PC-9 (cell line): Measurements from ENCODE around the gene FUBP1. TPM values are rescaled to one million over a fixed set of nuclear protein-coding genes. Genes with fewer than 3 reads are reported as not detected.

ENCODE experiments used
- BruUV-seq: library from RNA; stranded (reverse); fragments of 400-500 nt; replicated peaks from 2 replicates; lab custom pipeline; 2021; lab: Mats Ljungman, UMichigan
- CTCF ChIA-PET: fragments of 300-600 bp; sonication (Branson Sonifier 250); formaldehyde crosslinking; loops from one replicate; lab custom pipeline; 2022; ENCODE audit warnings: antibody characterized with exemption; lab: Charles Lee
- POLR2A ChIA-PET: fragments of 300-600 bp; sonication (Branson Sonifier 250); formaldehyde crosslinking; loops from one replicate; lab custom pipeline; 2022; ENCODE audit warnings: antibody characterized with exemption; ENCODE audit not compliant: unreplicated experiment; lab: Charles Lee
- DNase-seq, 2 experiments: peaks; one replicate each; pipeline versions ENCODE4 v3.0.0 to v3.0.0-alpha.2; 2015 to 2022; ENCODE audit warnings: mixed read lengths in 1 of 2
- H2AFZ ChIP-seq: fragments of 200-600 bp; sonication (generic); 2 replicates; pipeline ENCODE4 v1.8.1; 2017; ENCODE audit warnings: antibody characterized with exemption
- H3F3A ChIP-seq: fragments of 200-600 bp; sonication (generic); 2 replicates; pipeline ENCODE4 v1.8.1; 2017; ENCODE audit warnings: antibody characterized with exemption, mild to moderate bottlenecking, low read depth; ENCODE audit not compliant: insufficient read depth
- H3K27ac ChIP-seq: fragments of 200-600 bp; sonication (generic); 2 replicates; pipeline ENCODE4 v1.6.1; 2016; ENCODE audit warnings: mixed run types
- H3K27me3 ChIP-seq: fragments of 200-600 bp; sonication (generic); 2 replicates; pipeline ENCODE4 v1.6.1; 2016; ENCODE audit warnings: low read depth, mixed run types; ENCODE audit not compliant: insufficient read depth
- H3K36me3 ChIP-seq: fragments of 200-600 bp; sonication (generic); 2 replicates; pipeline ENCODE4 v1.6.1; 2016; ENCODE audit warnings: low read depth, mixed run types
- H3K4me1 ChIP-seq: fragments of 200-600 bp; sonication (generic); replicated peaks from 2 replicates; pipeline ENCODE4 v1.6.1; 2016; ENCODE audit warnings: mixed run types; ENCODE audit not compliant: insufficient read depth
- H3K4me2 ChIP-seq: fragments of 200-600 bp; sonication (generic); 2 replicates; pipeline ENCODE4 v1.6.1; 2017; ENCODE audit warnings: mixed run types
- H3K4me3 ChIP-seq: fragments of 200-600 bp; sonication (generic); 2 replicates; pipeline ENCODE4 v1.6.1; 2016; ENCODE audit warnings: mixed run types
- H3K79me2 ChIP-seq: fragments of 200-600 bp; sonication (generic); 2 replicates; pipeline ENCODE4 v1.6.1; 2017; ENCODE audit warnings: low read depth, mixed run types
- H3K9me2 ChIP-seq: fragments of 200-600 bp; sonication (generic); 2 replicates; pipeline ENCODE4 v1.8.1; 2017; ENCODE audit warnings: mild to moderate bottlenecking; ENCODE audit not compliant: insufficient read depth
- H3K9me3 ChIP-seq: fragments of 200-600 bp; sonication (generic); 2 replicates; pipeline ENCODE4 v1.8.1; 2016; ENCODE audit warnings: low read depth; ENCODE audit not compliant: insufficient read depth
- H4K20me1 ChIP-seq: fragments of 200-600 bp; sonication (generic); 2 replicates; pipeline ENCODE4 v1.8.1; 2017; ENCODE audit not compliant: insufficient read depth
- CTCF ChIP-seq: fragments of 200-600 bp; sonication (generic); conservative IDR thresholded peaks from 2 replicates; pipeline ENCODE4 v1.6.1; 2017; ENCODE audit warnings: mixed run types, antibody characterized with exemption, mild to moderate bottlenecking, moderate library complexity
- EZH2 ChIP-seq: fragments of 200-600 bp; sonication (generic); IDR thresholded peaks from 2 replicates; pipeline ENCODE4 v1.8.0; 2017; ENCODE audit warnings: antibody characterized with exemption, low read depth
- intact Hi-C: fragments of 100-400 bp; cut with micrococcal nuclease; formaldehyde crosslinking; loops from one replicate; pipeline ENCODE4 v1.10.0; 2022; ENCODE audit not compliant: unreplicated experiment
- total RNA-seq: library from RNA; stranded (reverse); gene quantifications from 2 replicates; pipeline ENCODE4 v1.2.3, GENCODE V29; 2021

Gene FUBP1
- total RNA-seq, 1 experiment from 2014 or later, result 152 TPM

GRCh38 chr1:77910116-77910515 is 68.8 kb downstream of the FUBP1 start:
- ChIA-PET POLR2A (no interaction called here), CTCF (no interaction called here)
- no peaks in the 10 kb centered on the region for H3K36me3 ChIP-seq
- H4K20me1 ChIP-seq, result no peaks in the 10 kb centered on the region
- TF ChIP-seq EZH2 (no peak), CTCF (no peak)
- H3K4me3 ChIP-seq, result no peak overlapping the region
- no peaks in the 10 kb centered on the region for H3F3A ChIP-seq
- no peaks in the 10 kb centered on the region for H3K4me1 ChIP-seq
- no peaks in the 10 kb centered on the region for H3K27me3 ChIP-seq
- no peaks in the 10 kb centered on the region for H3K79me2 ChIP-seq
- no peak overlapping the region for H2AFZ ChIP-seq
- intact Hi-C loops, result no loop called here
- BruUV-seq, result no TSS peak
- no peaks in the 10 kb centered on the region for H3K9me3 ChIP-seq
- H3K27ac ChIP-seq, result no peak overlapping the region
- H3K4me2 ChIP-seq, result no peak overlapping the region
- H3K9me2 ChIP-seq, result no peaks in the 10 kb centered on the region
- DNase-seq, result no peak

GRCh38 chr1:77906624-77907023 is 72.2 kb downstream of the FUBP1 start:
- ChIA-PET CTCF (no interaction called here), POLR2A (no interaction called here)
- Histone ChIP-seq H3K27ac (no peak overlapping the region), H3K27me3 (no peaks in the 10 kb centered on the region), H2AFZ (no peak overlapping the region), H3F3A (no peaks in the 10 kb centered on the region), H3K4me2 (no peak overlapping the region), H3K79me2 (no peaks in the 10 kb centered on the region), H3K9me3 (no peaks in the 10 kb centered on the region), H3K36me3 (no peaks in the 10 kb centered on the region), H3K4me1 (no peaks in the 10 kb centered on the region), H3K9me2 (no peaks in the 10 kb centered on the region), H3K4me3 (no peak overlapping the region), H4K20me1 (no peaks in the 10 kb centered on the region)
- no peak for TF ChIP-seq CTCF
- no peak for TF ChIP-seq EZH2
- no TSS peak for BruUV-seq
- no peak for DNase-seq
- intact Hi-C loops, result loop anchor here (10.0 kb wide), 1 partner anchor 372 kb away; no protein-coding TSS in a partner anchor

DNA sequence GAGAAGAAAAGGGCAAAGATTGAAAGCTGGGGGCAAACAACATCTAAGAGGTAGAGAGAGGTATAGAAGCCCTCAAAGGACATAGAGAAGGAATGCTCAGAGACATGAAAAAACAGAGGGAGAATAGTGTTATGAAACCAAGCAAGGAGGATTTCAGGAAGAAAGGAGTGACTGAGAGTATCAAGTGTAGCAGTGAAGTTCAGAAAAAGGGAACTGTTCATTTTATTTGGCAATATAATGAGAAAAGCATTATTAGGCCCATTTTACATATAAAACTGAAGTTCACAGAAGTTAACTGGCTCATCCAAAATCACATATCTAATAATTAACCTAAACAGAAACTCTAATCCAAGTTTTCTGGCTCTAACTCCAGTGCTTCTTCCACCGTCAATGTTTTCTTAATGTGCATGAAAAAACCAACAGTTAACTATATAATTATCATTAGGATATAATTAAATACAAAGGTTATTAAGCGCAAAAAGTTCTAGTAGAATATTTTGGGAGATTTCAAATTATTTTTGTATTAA is 72.8 kb downstream of the FUBP1 start:
- intact Hi-C loops, result loop anchor here (10.0 kb wide), 1 partner anchor 371 kb away; no protein-coding TSS in a partner anchor
- Histone ChIP-seq H3K79me2 (no peaks in the 10 kb centered on the region), H3K27ac (no peak overlapping the region), H3K4me3 (no peak overlapping the region), H3K4me2 (no peak overlapping the region), H3F3A (no peaks in the 10 kb centered on the region), H3K9me3 (no peaks in the 10 kb centered on the region), H3K27me3 (no peaks in the 10 kb centered on the region), H3K36me3 (no peaks in the 10 kb centered on the region), H3K4me1 (no peaks in the 10 kb centered on the region), H2AFZ (no peak overlapping the region), H3K9me2 (no peaks in the 10 kb centered on the region), H4K20me1 (no peaks in the 10 kb centered on the region)
- ChIA-PET CTCF (no interaction called here), POLR2A (no interaction called here)
- DNase-seq, result no peak
- TF ChIP-seq CTCF (no peak), EZH2 (no peak)
- BruUV-seq, result no TSS peak
